Esophagus (tissue), 2 donors: Measurements from ENCODE around the gene GLB1L2. TPM values are rescaled to one million over a fixed set of nuclear protein-coding genes. Genes with fewer than 3 reads are reported as not detected.

ENCODE experiments used
- H3K27ac ChIP-seq, 2 donors: one replicate each; pipeline ENCODE4 v1.5.1; 2013; ENCODE audit warnings: low read depth in 2 of 2, mild to moderate bottlenecking in 2 of 2, inconsistent platforms in 1 of 2, low read length in 1 of 2, moderate library complexity in 1 of 2
- H3K27me3 ChIP-seq, 2 donors: one replicate each; pipeline ENCODE4 v1.6.1; 2013; ENCODE audit warnings: low read length in 2 of 2, control low read depth in 1 of 2, mild to moderate bottlenecking in 1 of 2; ENCODE audit not compliant: insufficient read depth in 2 of 2, control insufficient read depth in 1 of 2
- H3K36me3 ChIP-seq, 2 donors: one replicate each; pipeline ENCODE4 v1.6.1; 2013; ENCODE audit warnings: low read length in 1 of 2; ENCODE audit not compliant: control insufficient read depth in 2 of 2, insufficient read depth in 2 of 2
- H3K4me1 ChIP-seq, 2 donors: one replicate each; pipeline ENCODE4 v1.6.1; 2013; ENCODE audit warnings: low read length in 1 of 2; ENCODE audit not compliant: control insufficient read depth in 2 of 2, insufficient read depth in 2 of 2
- H3K4me3 ChIP-seq, 2 donors: one replicate each; pipeline ENCODE4 v1.5.1; 2013; ENCODE audit warnings: low read length in 2 of 2, mild to moderate bottlenecking in 2 of 2, low read depth in 1 of 2, moderate library complexity in 1 of 2
- H3K9me3 ChIP-seq, 2 donors: one replicate each; pipeline ENCODE4 v1.6.1; 2013; ENCODE audit warnings: mild to moderate bottlenecking in 2 of 2, low read depth in 1 of 2, low read length in 1 of 2, moderate library complexity in 1 of 2; ENCODE audit not compliant: control insufficient read depth in 2 of 2, insufficient read depth in 1 of 2
- WGBS, 2 donors: extraction: QIAGEN DNeasy Blood & Tissue Kit; methylation state at CpG; one replicate each; pipeline ENCODE4 v1.1.7; 2013; 5-methylcytosine and 5-hydroxymethylcytosine counted together
- polyA plus RNA-seq, 2 donors: library from polyadenylated mRNA; stranded (reverse); fragments of 200-250 nt; gene quantifications; one replicate each; pipeline ENCODE4 v1.2.3, GENCODE V29; 2013
- donor health status: healthy with polysubstance abuse.
- donor health status: Bipolar disorder and iron deficiency.

The GLB1L2 gene
- polyA plus RNA-seq, 2 donors, result 2.4 to 3.2 TPM

GRCh38 chr11:134362192-134362901 is 30.6 kb downstream of the GLB1L2 start:
- H3K4me3 ChIP-seq, result no peak overlapping the region
- no peaks in the 10 kb centered on the region for H3K36me3 ChIP-seq
- no peaks in the 10 kb centered on the region for H3K9me3 ChIP-seq
- H3K27me3 ChIP-seq, result no peaks in the 10 kb centered on the region
- 89 to 92% methylated on average over 31 to 32 of the region's 32 CpGs for WGBS, 2 donors
- H3K4me1 ChIP-seq, result no peaks in the 10 kb centered on the region
- no peak overlapping the region for H3K27ac ChIP-seq

GRCh38 chr11:134363161-134363560 is 31.4 kb downstream of the GLB1L2 start:
- no peaks in the 10 kb centered on the region for H3K36me3 ChIP-seq
- WGBS, 2 donors, result 87 to 89% methylated on average over 9 of the region's 9 CpGs
- no peaks in the 10 kb centered on the region for H3K27me3 ChIP-seq
- H3K27ac ChIP-seq, result no peak overlapping the region
- no peak overlapping the region for H3K4me3 ChIP-seq
- no peaks in the 10 kb centered on the region for H3K9me3 ChIP-seq
- H3K4me1 ChIP-seq, result no peaks in the 10 kb centered on the region

- no peaks in the 10 kb centered on the region for H3K27me3 ChIP-seq
- no peak overlapping the region for H3K4me3 ChIP-seq
- H3K27ac ChIP-seq, result no peak overlapping the region
- H3K36me3 ChIP-seq, result no peaks in the 10 kb centered on the region
- WGBS, 2 donors, result 68 to 73% methylated on average over 7 of the region's 7 CpGs
- no peaks in the 10 kb centered on the region for H3K9me3 ChIP-seq
- no peaks in the 10 kb centered on the region for H3K4me1 ChIP-seq
Measured at GRCh38 chr11:134363592-134363991, 31.8 kb downstream of the GLB1L2 start.

GRCh38 chr11:134364261-134364660 is 32.5 kb downstream of the GLB1L2 start:
- H3K9me3 ChIP-seq, result no peaks in the 10 kb centered on the region
- H3K27me3 ChIP-seq, result no peaks in the 10 kb centered on the region
- no peaks in the 10 kb centered on the region for H3K4me1 ChIP-seq
- WGBS, 2 donors, result 88 to 91% methylated on average over 9 of the region's 9 CpGs
- no peak overlapping the region for H3K4me3 ChIP-seq
- no peak overlapping the region for H3K27ac ChIP-seq
- no peaks in the 10 kb centered on the region for H3K36me3 ChIP-seq

GRCh38 chr11:134365011-134365925 is 33.5 kb downstream of the GLB1L2 start:
- Histone ChIP-seq H3K9me3 (no peaks in the 10 kb centered on the region), H3K27ac (no peak overlapping the region), H3K27me3 (no peaks in the 10 kb centered on the region), H3K36me3 (no peaks in the 10 kb centered on the region), H3K4me3 (no peak overlapping the region), H3K4me1 (no peaks in the 10 kb centered on the region)
- 68 to 73% methylated on average over 22 of the region's 22 CpGs for WGBS, 2 donors

- Histone ChIP-seq H3K36me3 (peaks cover 0 to 2% of the 10 kb centered on the region in 2 donors), H3K4me1 (no peaks in the 10 kb centered on the region), H3K27ac (no peak overlapping the region), H3K27me3 (no peaks in the 10 kb centered on the region), H3K9me3 (no peaks in the 10 kb centered on the region), H3K4me3 (no peak overlapping the region)
- WGBS, 2 donors, result 78 to 82% methylated on average over 7 of the region's 7 CpGs
Measured at GRCh38 chr11:134366254-134366653, 34.5 kb downstream of the GLB1L2 start.

- WGBS, 2 donors, result 92% methylated on average over 18 of the region's 18 CpGs
- Histone ChIP-seq H3K4me1 (no peaks in the 10 kb centered on the region), H3K4me3 (no peak overlapping the region), H3K36me3 (peaks cover 0 to 2% of the 10 kb centered on the region in 2 donors), H3K27me3 (no peaks in the 10 kb centered on the region), H3K9me3 (no peaks in the 10 kb centered on the region), H3K27ac (no peak overlapping the region)
Measured at GRCh38 chr11:134367781-134368180, 36.0 kb downstream of the GLB1L2 start.

- no peak overlapping the region for H3K27ac ChIP-seq
- no peak overlapping the region for H3K4me3 ChIP-seq
- H3K36me3 ChIP-seq, result peaks cover 0 to 2% of the 10 kb centered on the region in 2 donors
- no peaks in the 10 kb centered on the region for H3K27me3 ChIP-seq
- H3K9me3 ChIP-seq, result no peaks in the 10 kb centered on the region
- WGBS, 2 donors, result 88 to 89% methylated on average over 30 of the region's 30 CpGs
- no peaks in the 10 kb centered on the region for H3K4me1 ChIP-seq
Measured at GRCh38 chr11:134369656-134370525, 38.1 kb downstream of the GLB1L2 start.
